Thymus (tissue), 11 donors: Measurements from ENCODE around the gene DAB1. TPM values are rescaled to one million over a fixed set of nuclear protein-coding genes. Genes with fewer than 3 reads are reported as not detected.

Experiments
- DNase-seq, 9 donors: peaks; one replicate each; pipeline ENCODE4 v3.0.0-alpha.2; 2013; ENCODE audit warnings: low spot score in 9 of 9, low read depth in 6 of 9, missing footprints in 1 of 9
- H3K27ac ChIP-seq, 2 donors: one replicate each; pipeline ENCODE4 v1.5.1; 2013; ENCODE audit warnings: control low read depth in 1 of 2, low read depth in 1 of 2, low read length in 1 of 2, mild to moderate bottlenecking in 1 of 2, moderate library complexity in 1 of 2
- H3K27me3 ChIP-seq, 2 donors: one replicate each; pipeline ENCODE4 v1.5.1; 2013; ENCODE audit warnings: low read length in 1 of 2; ENCODE audit not compliant: control insufficient read depth in 2 of 2, insufficient read depth in 1 of 2
- H3K36me3 ChIP-seq, 2 donors: one replicate each; pipeline ENCODE4 v1.5.1; 2013; ENCODE audit warnings: low read length in 1 of 2, mild to moderate bottlenecking in 1 of 2, moderate library complexity in 1 of 2; ENCODE audit not compliant: control insufficient read depth in 2 of 2, insufficient read depth in 2 of 2
- H3K4me1 ChIP-seq, 2 donors: one replicate each; pipeline ENCODE4 v1.5.1; 2013; ENCODE audit warnings: low read length in 2 of 2; ENCODE audit not compliant: control insufficient read depth in 2 of 2, insufficient read depth in 2 of 2
- H3K4me3 ChIP-seq, 2 donors: one replicate each; pipeline ENCODE4 v1.5.1; 2013; ENCODE audit warnings: low read length in 2 of 2, control low read depth in 1 of 2, mild to moderate bottlenecking in 1 of 2
- H3K9me3 ChIP-seq, 2 donors: one replicate each; pipeline ENCODE4 v1.5.1; 2013; ENCODE audit warnings: low read length in 1 of 2, mild to moderate bottlenecking in 1 of 2; ENCODE audit not compliant: control insufficient read depth in 2 of 2, insufficient read depth in 1 of 2
- WGBS: extraction: QIAGEN DNeasy Blood & Tissue Kit; methylation state at CpG from one replicate; pipeline ENCODE4 v1.1.7; 2013; 5-methylcytosine and 5-hydroxymethylcytosine counted together
- polyA plus RNA-seq: library from polyadenylated mRNA; stranded (reverse); fragments of 200-250 nt; gene quantifications from one replicate; pipeline ENCODE4 v1.2.3, GENCODE V29; 2013
- total RNA-seq: library from RNA; stranded (reverse); fragments of 120-200 nt; gene quantifications from one replicate; pipeline ENCODE4 v1.2.4, GENCODE V29; 2013
- donor health status: healthy.

Gene DAB1
- total and polyA plus RNA-seq, 2 donors: 0.09 to 0.23 TPM

DNA sequence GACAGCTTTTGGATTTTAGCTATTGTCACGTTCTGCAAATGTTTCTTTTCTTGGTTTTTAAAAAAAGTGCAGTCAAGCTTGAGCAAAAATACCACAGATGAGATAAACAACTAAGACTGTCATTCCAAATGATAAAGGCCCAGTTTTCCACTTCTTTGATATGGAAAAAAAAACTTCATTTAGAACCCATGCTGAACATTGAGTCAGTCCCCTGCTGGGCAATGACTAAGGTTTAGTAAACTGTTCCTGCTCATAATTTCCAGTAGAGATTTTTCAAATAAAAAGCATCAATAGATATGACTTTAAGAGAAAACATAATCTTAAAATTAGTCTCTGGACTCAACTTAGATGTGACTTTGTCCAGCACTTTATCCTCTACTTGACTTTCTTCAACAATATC, 290.2 kb downstream of the DAB1 start:
- H3K4me3 ChIP-seq: no peak overlapping the region
- WGBS: 72% methylated on average over 1 of the region's 1 CpG
- no peaks in the 10 kb centered on the region for H3K36me3 ChIP-seq
- H3K27me3 ChIP-seq: no peaks in the 10 kb centered on the region
- no peak overlapping the region for H3K27ac ChIP-seq
- DNase-seq: no peak
- no peaks in the 10 kb centered on the region for H3K4me1 ChIP-seq
- no peaks in the 10 kb centered on the region for H3K9me3 ChIP-seq

DNA sequence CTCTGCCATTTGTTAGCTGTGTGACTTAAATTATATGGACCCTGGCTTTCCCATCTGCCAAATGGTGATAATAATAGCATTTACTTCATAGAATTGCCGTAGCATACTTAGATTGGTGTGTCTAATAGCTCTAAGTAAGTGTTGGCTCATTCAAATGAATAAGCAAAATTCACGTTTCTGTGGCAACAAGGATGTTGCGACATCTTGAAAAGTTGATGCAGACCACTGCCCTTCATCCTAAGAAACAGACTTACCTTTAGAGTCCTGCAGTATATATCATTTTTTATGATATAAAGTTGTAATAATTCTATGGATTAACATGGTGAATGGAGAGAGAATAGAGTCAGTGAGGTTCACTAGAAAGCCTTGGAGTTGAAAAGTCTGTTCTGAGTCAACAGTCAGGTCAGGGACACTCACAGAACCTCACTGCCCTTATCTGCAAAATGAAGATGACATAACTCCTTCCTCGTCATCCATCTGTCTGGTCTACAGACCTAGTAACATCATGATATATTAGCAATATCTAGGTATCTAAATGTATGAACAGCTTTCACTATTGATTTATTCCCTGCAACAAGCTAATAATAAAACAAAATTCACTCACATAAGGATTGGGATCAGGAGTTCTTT, 290.8 kb downstream of the DAB1 start:
- WGBS: 85% methylated on average over 4 of the region's 4 CpGs
- Histone ChIP-seq H3K4me1 (no peaks in the 10 kb centered on the region), H3K36me3 (no peaks in the 10 kb centered on the region)

DNA sequence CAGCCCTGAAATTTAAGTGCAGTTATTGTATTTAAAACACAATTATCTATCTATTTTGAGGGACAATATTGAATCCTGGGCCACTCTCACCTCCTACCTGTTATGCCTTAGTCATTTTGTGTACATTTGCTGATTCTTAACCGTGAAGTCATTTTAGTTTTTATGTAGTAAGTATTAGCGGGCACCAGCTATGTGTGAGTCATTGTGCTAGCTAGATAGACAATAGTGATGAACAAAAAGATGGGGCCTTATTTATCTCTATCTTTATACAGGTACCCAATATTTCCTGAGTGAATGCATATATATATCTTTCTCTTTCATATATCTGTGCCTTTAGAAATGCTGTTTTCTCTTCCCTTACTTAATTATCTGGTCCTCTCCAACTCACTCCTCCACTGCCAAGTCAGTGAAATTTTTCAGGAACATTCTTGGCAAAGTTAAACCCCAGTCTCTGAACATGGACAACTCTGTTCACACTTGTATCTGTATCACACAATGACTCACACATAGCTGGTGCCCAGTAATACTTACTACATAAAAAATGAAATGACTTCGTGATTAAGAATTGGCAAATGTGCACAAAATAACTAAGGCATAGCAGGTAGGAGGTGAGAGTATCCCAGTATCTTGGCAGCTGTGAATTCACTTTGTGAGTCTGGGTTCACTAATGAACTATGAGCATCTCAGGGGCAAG, 292.0 kb downstream of the DAB1 start:
- H3K27me3 ChIP-seq: no peaks in the 10 kb centered on the region
- no peak for DNase-seq
- no peaks in the 10 kb centered on the region for H3K4me1 ChIP-seq
- H3K9me3 ChIP-seq: no peaks in the 10 kb centered on the region
- no peaks in the 10 kb centered on the region for H3K36me3 ChIP-seq
- no peak overlapping the region for H3K27ac ChIP-seq
- 92% methylated on average over 3 of the region's 3 CpGs for WGBS
- H3K4me3 ChIP-seq: no peak overlapping the region

More for the DNA sequence above, 290.8 kb downstream of the DAB1 start:
- no peak for DNase-seq
- Histone ChIP-seq H3K9me3 (no peaks in the 10 kb centered on the region), H3K4me3 (no peak overlapping the region), H3K27ac (no peak overlapping the region), H3K27me3 (no peaks in the 10 kb centered on the region)

DNA sequence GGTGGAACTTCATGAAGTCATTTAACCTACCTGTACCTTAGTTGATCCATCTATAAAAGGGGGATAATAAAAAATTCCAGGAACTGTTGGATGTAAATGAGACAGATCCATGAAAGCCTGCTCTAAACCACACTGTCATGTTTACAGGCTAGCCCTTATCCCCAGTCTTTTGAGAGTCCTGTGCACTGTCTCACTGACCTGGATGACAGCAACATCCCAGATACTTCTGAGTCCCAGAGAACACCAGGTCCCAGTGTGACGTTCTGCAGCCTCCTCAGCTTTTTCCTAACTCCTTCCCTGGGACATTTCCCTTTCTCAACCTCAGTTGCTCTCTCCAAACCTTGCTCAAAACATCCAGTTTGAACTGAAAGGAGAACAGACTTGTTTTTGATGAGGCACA, 292.6 kb downstream of the DAB1 start:
- Histone ChIP-seq H3K27me3 (no peaks in the 10 kb centered on the region), H3K4me3 (no peak overlapping the region), H3K4me1 (no peaks in the 10 kb centered on the region), H3K27ac (no peak overlapping the region), H3K9me3 (no peaks in the 10 kb centered on the region), H3K36me3 (no peaks in the 10 kb centered on the region)
- 48% methylated on average over 1 of the region's 1 CpG for WGBS
- DNase-seq: no peak

DNA sequence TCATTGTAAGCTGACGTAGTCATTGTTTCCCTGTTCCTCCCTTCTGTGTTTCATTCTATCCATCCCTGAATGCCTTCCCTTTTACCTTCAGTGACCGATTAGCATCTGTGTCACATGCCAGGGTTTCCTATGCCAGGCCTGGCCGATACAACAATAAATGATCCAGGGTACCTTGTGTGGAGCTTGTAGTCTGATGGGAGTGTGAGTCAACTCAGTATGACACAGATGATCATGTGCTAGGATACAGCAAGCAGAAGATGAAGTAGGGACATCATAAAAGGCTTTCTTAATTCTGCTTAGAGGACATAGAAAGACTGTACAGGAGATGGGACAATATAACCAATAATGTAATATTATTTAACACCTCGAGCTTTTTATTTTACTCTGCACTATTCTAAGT, 294.0 kb downstream of the DAB1 start:
- DNase-seq: no peak
- Histone ChIP-seq H3K4me1 (no peaks in the 10 kb centered on the region), H3K9me3 (no peaks in the 10 kb centered on the region), H3K36me3 (no peaks in the 10 kb centered on the region), H3K27ac (no peak overlapping the region), H3K27me3 (no peaks in the 10 kb centered on the region), H3K4me3 (no peak overlapping the region)
- 88% methylated on average over 4 of the region's 4 CpGs for WGBS

DNA sequence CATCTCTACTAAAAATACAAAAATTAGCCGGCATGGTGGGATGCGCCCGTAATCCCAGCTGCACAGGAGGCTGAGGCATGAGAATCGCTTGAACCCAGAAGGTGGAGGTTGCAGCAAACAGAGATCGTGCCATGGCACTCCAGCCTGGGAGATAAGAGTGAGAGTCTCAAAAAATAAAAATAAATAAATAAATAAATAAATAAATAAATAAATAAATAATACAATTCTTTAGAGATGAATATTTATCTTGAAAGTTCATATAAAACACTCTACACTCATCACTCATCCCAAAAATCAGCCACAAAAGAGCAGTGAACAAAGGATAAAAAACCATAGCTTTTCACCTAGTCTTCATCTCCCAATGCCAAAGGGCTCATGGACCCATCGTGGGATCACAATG, 295.9 kb downstream of the DAB1 start:
- Histone ChIP-seq H3K9me3 (no peaks in the 10 kb centered on the region), H3K4me1 (no peaks in the 10 kb centered on the region), H3K36me3 (no peaks in the 10 kb centered on the region), H3K4me3 (no peak overlapping the region), H3K27me3 (no peaks in the 10 kb centered on the region), H3K27ac (no peak overlapping the region)
- no peak for DNase-seq
- 98% methylated on average over 6 of the region's 6 CpGs for WGBS

DNA sequence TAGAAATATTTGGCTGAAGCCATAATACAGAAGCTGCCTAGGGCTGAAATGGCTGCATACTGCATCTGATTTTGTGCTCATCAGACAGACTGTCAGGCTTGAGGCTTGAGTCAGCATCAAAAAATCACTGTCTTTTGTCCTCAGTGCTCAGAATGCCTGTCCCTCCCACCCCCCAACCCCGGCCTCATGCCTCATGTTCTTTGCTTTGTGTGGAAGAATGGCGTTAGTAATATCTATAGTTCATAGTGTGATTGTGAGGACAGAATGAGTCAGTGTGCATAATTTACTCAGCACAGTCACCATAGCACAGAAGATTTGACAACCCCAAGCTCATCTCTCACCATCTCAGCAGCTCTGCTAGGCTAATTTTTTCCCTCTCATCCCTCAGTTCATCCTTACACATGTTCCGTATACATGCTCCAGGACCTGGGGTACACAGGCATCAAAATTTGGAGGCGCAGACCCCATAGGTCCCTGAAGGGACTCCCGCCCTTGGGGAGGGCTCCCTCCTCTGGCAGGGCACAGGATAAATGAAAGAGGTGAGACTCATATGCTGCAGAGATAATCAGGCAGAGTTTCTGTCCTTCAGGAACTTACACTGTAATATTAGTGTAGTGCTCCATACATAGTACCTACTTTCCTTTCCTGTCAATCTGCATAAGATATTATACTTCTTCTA, 299.0 kb downstream of the DAB1 start:
- DNase-seq: no peak
- H3K36me3 ChIP-seq: no peaks in the 10 kb centered on the region
- H3K4me1 ChIP-seq: no peaks in the 10 kb centered on the region
- WGBS: 95% methylated on average over 5 of the region's 5 CpGs
- H3K27me3 ChIP-seq: no peaks in the 10 kb centered on the region
- no peak overlapping the region for H3K4me3 ChIP-seq
- H3K27ac ChIP-seq: no peak overlapping the region
- H3K9me3 ChIP-seq: no peaks in the 10 kb centered on the region

DNA sequence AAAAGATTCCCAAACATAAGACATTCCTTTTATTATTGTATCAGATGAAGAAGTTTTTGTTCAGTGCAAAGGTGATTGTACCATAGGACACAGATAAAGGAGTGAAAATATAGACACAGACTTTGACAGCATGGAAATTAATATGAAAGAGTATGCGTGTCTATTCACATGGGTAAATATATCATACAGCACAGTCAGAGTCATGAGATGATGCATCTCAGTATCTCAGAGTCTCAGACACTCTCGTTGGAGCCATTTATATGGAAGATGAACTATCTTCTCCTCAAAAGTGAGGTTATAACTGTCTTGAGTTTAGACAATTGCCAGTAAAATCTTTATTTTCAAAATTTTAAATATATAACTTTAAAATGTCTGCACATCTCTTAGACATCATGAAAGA, 299.7 kb downstream of the DAB1 start:
- no peak overlapping the region for H3K4me3 ChIP-seq
- no peaks in the 10 kb centered on the region for H3K4me1 ChIP-seq
- no peaks in the 10 kb centered on the region for H3K27me3 ChIP-seq
- H3K36me3 ChIP-seq: no peaks in the 10 kb centered on the region
- 95% methylated on average over 2 of the region's 2 CpGs for WGBS
- no peak overlapping the region for H3K27ac ChIP-seq
- no peaks in the 10 kb centered on the region for H3K9me3 ChIP-seq
- no peak for DNase-seq

DNA sequence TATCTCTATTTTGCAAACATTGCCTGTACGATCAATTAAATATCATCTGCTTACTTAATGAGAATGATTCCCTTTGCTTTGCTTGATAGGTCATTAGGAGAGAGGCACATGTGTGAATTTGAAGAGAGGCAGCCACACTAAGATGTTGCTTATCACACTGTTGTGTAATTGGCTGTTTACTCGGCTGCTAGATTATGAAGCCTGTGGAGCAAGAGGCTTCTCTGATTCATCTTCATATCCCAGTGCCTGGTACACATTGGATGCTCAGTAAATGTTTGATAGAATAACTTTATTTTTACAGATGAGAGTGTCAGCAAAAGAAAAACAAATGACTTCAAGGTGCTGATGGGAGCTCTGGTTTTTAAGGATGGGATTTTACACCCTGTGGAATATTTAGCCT, 301.8 kb downstream of the DAB1 start:
- Histone ChIP-seq H3K27ac (no peak overlapping the region), H3K4me3 (no peak overlapping the region), H3K9me3 (no peaks in the 10 kb centered on the region), H3K27me3 (no peaks in the 10 kb centered on the region), H3K36me3 (no peaks in the 10 kb centered on the region), H3K4me1 (no peaks in the 10 kb centered on the region)
- no peak for DNase-seq
- 93% methylated on average over 2 of the region's 2 CpGs for WGBS
